Skeletal muscle satellite cell (primary cell): ENCODE measurements around the gene MDFIC. TPM values are rescaled to one million over a fixed set of nuclear protein-coding genes. Genes with fewer than 3 reads are reported as not detected.
A peak's percentile ranks its signal among the peaks of the same experiment; 100 is the strongest.
"Not testable (repeated sequence)": the region's sequence is repeated elsewhere in the genome, so short reads cannot be mapped to it uniquely, and the experiment has no call there.

Experiments
- H3K27me3 ChIP-seq: 2 replicates; pipeline ENCODE4 v1.7.0; 2013; ENCODE audit warnings: low read length; ENCODE audit not compliant: control insufficient read depth, insufficient read depth
- H3K36me3 ChIP-seq: 2 replicates; pipeline ENCODE4 v1.7.0; 2013; ENCODE audit warnings: mild to moderate bottlenecking, control low read depth, low read length; ENCODE audit not compliant: insufficient read depth
- H3K4me1 ChIP-seq: 2 replicates; pipeline ENCODE4 v1.7.0; 2013; ENCODE audit warnings: low read length; ENCODE audit not compliant: control insufficient read depth, insufficient read depth
- H3K4me2 ChIP-seq: 2 replicates; pipeline ENCODE4 v1.7.0; 2013; ENCODE audit warnings: mild to moderate bottlenecking, low read length
- H3K4me3 ChIP-seq: 2 replicates; pipeline ENCODE4 v1.7.0; 2013; ENCODE audit warnings: low read length
- H3K9ac ChIP-seq: 2 replicates; pipeline ENCODE4 v1.7.0; 2013; ENCODE audit warnings: mild to moderate bottlenecking, low read depth, low read length, moderate library complexity
- H3K9me3 ChIP-seq: replicated peaks from 2 replicates; pipeline ENCODE4 v1.7.0; 2013; ENCODE audit warnings: mild to moderate bottlenecking, control low read depth, low read length
- total RNA-seq: library from RNA; depleted of rRNA; stranded (reverse); fragments of >200 nt; gene quantifications from 2 replicates; pipeline ENCODE4 v1.2.3, GENCODE V29; 2012; rRNA removed

MDFIC gene
- total RNA-seq: 32.7 and 34.3 TPM in 2 replicates

- Histone ChIP-seq H3K4me3 (peak within 1 kb of the TSS; percentile 77), H3K27me3 (no peaks in the 10 kb centered on the region), H3K4me1 (peaks cover 19% of the 10 kb centered on the region), H3K4me2 (peak within 1 kb of the TSS; percentile 81), H3K9ac (peak within 1 kb of the TSS; percentile 91), H3K36me3 (peaks cover 8% of the 10 kb centered on the region), H3K9me3 (no peaks in the 10 kb centered on the region)
These were observed at the start of gene MDFIC for GRCh38 chr7:114922026-114922651. Gene MDFIC, plus strand, starts transcription at chr7:114922094. Its CDS starts 940 bp downstream, at chr7:114923034.

- Histone ChIP-seq H3K36me3 (no peaks in the 10 kb centered on the region), H3K4me1 (no peaks in the 10 kb centered on the region), H3K4me2 (no peak overlapping the region), H3K4me3 (no peak overlapping the region), H3K9ac (no peak overlapping the region), H3K9me3 (no peaks in the 10 kb centered on the region), H3K27me3 (no peaks in the 10 kb centered on the region)
These were observed 47.7 kb upstream of the MDFIC start for GRCh38 chr7:114874170-114874569.

DNA sequence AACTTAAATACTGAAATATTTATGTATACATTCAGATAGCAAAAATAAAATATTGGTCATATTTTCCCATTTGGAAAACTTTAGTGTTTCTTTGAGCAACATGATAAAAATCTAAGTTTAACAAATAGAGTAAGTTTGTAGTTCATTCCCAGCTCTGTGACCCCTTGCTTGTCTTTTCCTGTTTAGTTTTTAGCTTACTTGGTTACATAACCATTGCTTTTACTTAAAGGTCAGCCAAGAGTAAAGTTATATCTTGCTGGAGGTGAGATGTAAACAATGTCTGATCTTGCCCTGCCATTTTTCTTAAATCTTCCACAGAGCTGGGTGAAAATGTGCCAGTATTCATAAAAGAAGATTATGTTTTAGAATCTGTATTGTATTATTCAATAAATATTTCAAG is 46.7 kb upstream of the MDFIC start:
- no peak overlapping the region for H3K4me2 ChIP-seq
- H3K9ac ChIP-seq: no peak overlapping the region
- H3K36me3 ChIP-seq: no peaks in the 10 kb centered on the region
- no peaks in the 10 kb centered on the region for H3K9me3 ChIP-seq
- H3K4me3 ChIP-seq: no peak overlapping the region
- no peaks in the 10 kb centered on the region for H3K4me1 ChIP-seq
- H3K27me3 ChIP-seq: no peaks in the 10 kb centered on the region

- Histone ChIP-seq H3K27me3 (no peaks in the 10 kb centered on the region), H3K36me3 (no peaks in the 10 kb centered on the region), H3K9ac (no peak overlapping the region), H3K9me3 (no peaks in the 10 kb centered on the region), H3K4me3 (no peak overlapping the region), H3K4me1 (no peaks in the 10 kb centered on the region), H3K4me2 (no peak overlapping the region)
These were observed 42.3 kb upstream of the MDFIC start for GRCh38 chr7:114879554-114879953.

DNA sequence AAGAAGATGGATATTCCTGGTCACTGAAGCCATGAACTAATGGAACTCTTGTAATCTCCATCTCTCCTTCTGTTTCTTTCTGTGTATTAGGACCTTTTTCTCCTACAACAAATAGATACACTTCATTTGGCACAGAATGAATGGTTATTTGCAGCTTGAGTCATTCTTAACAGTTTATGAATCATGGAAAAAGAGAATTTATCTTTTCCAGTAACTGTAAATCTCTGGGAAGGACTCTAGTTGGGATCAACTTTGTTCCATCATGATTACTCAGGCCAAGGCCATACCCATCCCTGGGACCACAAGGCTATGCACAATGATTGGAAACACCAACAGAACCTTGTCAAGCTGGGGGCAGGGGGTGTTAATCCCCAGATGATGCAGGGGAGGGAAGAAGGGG is 36.1 kb upstream of the MDFIC start:
- Histone ChIP-seq H3K36me3 (no peaks in the 10 kb centered on the region), H3K4me3 (no peak overlapping the region), H3K27me3 (no peaks in the 10 kb centered on the region), H3K9me3 (no peaks in the 10 kb centered on the region), H3K4me1 (peaks cover 17% of the 10 kb centered on the region), H3K9ac (no peak overlapping the region), H3K4me2 (no peak overlapping the region)

- H3K27me3 ChIP-seq: no peaks in the 10 kb centered on the region
These were observed 35.7 kb upstream of the MDFIC start for GRCh38 chr7:114886241-114886640.

GRCh38 chr7:114889116-114889515 is 32.8 kb upstream of the MDFIC start:
- peaks cover 17% of the 10 kb centered on the region for H3K4me1 ChIP-seq
- not testable (repeated sequence) for H3K4me2 ChIP-seq, H3K9ac ChIP-seq, H3K4me3 ChIP-seq, H3K36me3 ChIP-seq, H3K9me3 ChIP-seq, H3K27me3 ChIP-seq

More at GRCh38 chr7:114886241-114886640, 35.7 kb upstream of the MDFIC start:
- Histone ChIP-seq H3K4me2 (no peak overlapping the region), H3K9ac (no peak overlapping the region), H3K36me3 (no peaks in the 10 kb centered on the region), H3K4me3 (no peak overlapping the region), H3K9me3 (no peaks in the 10 kb centered on the region), H3K4me1 (peaks cover 17% of the 10 kb centered on the region)

GRCh38 chr7:114889646-114890285 is 32.1 kb upstream of the MDFIC start:
- Histone ChIP-seq H3K27me3 (no peaks in the 10 kb centered on the region), H3K36me3 (no peaks in the 10 kb centered on the region), H3K4me2 (peak overlapping the region; percentile 29), H3K9ac (no peak overlapping the region), H3K4me3 (no peak overlapping the region), H3K4me1 (peaks cover 17% of the 10 kb centered on the region), H3K9me3 (no peaks in the 10 kb centered on the region)

DNA sequence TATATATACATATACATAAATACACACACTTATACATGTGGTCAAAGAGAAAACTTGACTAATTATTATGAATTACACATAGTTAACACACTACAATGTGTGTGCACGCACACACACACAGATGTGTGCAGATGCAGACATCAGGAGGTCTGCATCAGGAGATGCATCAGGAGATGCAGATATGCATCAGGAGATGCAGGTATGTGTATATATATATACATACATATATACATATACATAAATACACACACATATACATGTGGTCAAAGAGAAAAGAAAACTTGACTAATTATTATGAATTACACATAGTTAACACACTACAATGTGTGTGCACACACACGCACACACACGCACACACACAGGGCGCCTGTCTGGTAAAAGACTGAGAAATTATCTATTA is 31.3 kb upstream of the MDFIC start:
- H3K27me3 ChIP-seq: no peaks in the 10 kb centered on the region
- H3K4me2 ChIP-seq: no peak overlapping the region
- peaks cover 17% of the 10 kb centered on the region for H3K4me1 ChIP-seq
- H3K9me3 ChIP-seq: no peaks in the 10 kb centered on the region
- H3K36me3 ChIP-seq: no peaks in the 10 kb centered on the region
- H3K4me3 ChIP-seq: no peak overlapping the region
- no peak overlapping the region for H3K9ac ChIP-seq

- Histone ChIP-seq H3K27me3 (no peaks in the 10 kb centered on the region), H3K4me2 (no peak overlapping the region), H3K9me3 (no peaks in the 10 kb centered on the region), H3K36me3 (no peaks in the 10 kb centered on the region), H3K9ac (no peak overlapping the region), H3K4me1 (no peaks in the 10 kb centered on the region), H3K4me3 (no peak overlapping the region)
These were observed 21.8 kb upstream of the MDFIC start for GRCh38 chr7:114900127-114900526.

DNA sequence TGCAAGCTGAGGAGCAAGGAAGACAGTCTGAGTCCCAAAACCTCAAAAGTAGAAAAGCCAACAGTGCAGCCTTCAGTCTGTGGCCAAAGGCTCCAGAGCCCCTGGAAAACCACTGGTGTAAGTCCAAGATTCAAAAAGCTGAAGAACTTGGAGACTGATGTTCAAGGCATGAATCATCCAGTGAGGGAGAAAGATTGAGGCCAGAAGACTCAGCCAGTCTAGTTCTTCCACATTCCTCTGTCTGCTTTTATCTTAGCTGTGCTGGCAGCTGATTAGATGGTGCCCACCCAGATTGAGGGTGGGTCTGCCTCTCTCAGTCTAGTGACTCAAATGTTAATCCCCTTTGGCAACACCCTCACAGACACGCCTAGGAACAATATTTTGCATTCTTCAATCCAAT is 20.1 kb upstream of the MDFIC start:
- H3K36me3 ChIP-seq: no peaks in the 10 kb centered on the region
- H3K4me3 ChIP-seq: no peak overlapping the region
- no peaks in the 10 kb centered on the region for H3K9me3 ChIP-seq
- no peaks in the 10 kb centered on the region for H3K27me3 ChIP-seq
- no peak overlapping the region for H3K4me2 ChIP-seq
- no peaks in the 10 kb centered on the region for H3K4me1 ChIP-seq
- H3K9ac ChIP-seq: no peak overlapping the region

DNA sequence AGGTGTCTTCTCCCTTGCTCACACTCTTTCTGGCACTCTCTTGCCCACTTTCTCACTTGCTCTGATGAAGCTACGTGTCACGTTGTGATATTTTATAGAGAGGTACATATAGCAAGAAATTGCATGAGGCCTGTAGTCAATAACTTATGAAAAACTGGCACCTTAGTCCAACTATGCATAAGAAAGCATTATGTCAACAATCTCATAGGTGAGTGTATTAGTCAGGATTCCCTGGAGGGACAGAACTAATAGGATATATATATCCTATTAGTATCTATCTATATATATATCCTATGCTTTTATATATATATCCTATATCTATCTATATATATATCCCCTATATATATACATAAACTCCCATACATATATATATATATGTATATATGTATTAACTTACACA is 18.8 kb upstream of the MDFIC start:
- Histone ChIP-seq H3K9me3 (no peaks in the 10 kb centered on the region), H3K4me1 (no peaks in the 10 kb centered on the region), H3K27me3 (no peaks in the 10 kb centered on the region), H3K9ac (no peak overlapping the region), H3K4me2 (no peak overlapping the region), H3K4me3 (no peak overlapping the region), H3K36me3 (no peaks in the 10 kb centered on the region)
